DMS 273 (cell line): ENCODE data around the gene GPR161.

Experiments
- DNase-seq: peaks from one replicate; lab custom pipeline; 2025; ENCODE audit not compliant: unreplicated experiment; lab: John Stamatoyannopoulos, UW

The GPR161 gene

GRCh38 chr1:168150283-168150682 is 13.6 kb upstream of the GPR161 start:
- no peak for DNase-seq

DNA sequence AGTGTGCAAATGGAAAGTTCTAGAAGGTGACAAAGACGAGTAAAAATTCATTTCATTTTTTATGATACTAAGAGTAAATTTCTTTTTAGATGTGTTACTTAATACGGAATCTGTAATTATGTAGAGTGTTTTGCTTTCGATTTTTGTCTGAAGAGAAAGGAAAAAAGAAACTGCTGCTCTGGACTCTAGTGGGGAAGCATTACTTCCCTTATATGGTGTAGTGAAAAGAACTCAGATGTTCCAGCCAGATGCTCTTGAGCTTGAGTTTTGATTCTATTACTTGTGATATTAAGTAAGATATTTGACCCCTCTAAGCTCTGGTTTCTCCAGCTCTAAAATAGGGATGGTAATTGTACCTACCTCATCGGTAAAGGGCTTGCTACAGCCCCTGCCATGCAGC is 12.2 kb upstream of the GPR161 start:
- DNase-seq = peak; percentile 54

GRCh38 chr1:168146626-168147025 is 9.9 kb upstream of the GPR161 start:
- DNase-seq = no peak

GRCh38 chr1:168146160-168146539 is 9.4 kb upstream of the GPR161 start:
- DNase-seq = no peak

DNA sequence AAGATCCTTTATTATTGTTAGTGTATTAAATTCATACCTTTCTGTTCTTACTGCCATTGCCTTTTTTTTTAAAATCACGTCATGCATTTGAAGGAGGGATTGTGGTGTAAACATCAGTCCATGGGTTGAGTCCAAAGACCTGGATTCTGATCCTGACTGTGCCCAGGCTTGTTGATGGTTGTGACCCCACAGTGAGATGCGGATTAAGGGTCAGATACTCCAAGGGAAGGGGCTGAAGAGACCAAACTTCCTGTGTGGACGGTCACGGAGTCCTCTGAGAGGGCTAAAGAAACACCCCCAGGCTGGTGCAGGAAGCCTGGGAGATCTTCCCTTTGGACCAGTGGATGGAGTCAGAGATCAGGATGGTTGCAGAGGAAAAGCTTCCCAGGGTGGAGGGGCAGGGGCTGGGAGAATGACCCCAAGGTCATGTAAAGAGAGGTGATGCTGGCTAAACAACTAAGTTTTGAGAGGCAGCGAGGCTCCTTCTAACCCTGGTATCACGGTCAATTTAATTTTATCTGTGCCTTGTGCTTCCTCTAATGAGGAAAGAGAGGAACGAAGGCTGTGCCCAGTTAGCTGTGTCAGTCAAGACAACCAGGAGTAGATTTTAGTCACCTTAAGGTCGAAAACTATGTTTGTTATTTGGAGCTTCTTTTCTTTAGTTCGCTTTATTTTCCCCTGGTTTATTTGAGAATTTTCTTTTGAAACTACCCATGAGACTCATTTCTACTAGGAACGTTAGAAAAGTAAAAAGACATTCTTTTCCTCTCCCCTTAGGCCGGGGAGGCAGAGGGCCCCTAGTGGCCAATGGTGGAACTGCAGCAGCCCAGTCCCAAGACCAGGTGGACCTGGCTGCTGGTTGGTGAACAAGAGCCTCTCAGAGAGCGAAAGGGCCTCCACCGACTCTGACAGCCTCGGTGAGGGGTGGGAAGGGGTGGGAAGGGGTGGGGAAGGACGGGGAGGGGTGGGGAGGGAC is 8.7 kb upstream of the GPR161 start:
- DNase-seq = peak; percentile 95

DNA sequence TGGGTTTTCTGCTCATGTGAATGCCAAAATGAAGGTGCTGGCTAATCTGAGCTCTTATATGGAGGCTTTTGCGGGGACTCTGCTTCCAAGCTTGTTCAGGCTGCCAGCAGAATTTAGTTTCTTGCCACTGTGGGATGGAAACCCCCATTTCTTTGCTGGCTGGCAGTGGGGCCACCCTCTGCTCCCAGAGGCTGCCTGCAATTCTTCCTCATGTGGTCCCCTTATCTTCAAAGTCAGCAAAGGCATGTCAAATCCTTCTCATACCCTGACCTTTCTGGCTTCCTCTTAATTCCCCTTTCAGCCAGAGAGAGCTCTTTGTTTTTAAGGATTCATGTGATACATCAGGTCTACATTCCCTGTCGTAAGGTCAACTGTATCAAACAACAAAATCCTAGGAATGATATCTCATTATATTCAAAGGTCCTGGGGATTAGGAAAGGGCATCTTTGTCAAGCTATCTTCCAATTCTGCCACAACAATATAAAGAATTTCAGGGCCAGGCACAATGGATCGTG is 5.2 kb upstream of the GPR161 start:
- no peak for DNase-seq

DNA sequence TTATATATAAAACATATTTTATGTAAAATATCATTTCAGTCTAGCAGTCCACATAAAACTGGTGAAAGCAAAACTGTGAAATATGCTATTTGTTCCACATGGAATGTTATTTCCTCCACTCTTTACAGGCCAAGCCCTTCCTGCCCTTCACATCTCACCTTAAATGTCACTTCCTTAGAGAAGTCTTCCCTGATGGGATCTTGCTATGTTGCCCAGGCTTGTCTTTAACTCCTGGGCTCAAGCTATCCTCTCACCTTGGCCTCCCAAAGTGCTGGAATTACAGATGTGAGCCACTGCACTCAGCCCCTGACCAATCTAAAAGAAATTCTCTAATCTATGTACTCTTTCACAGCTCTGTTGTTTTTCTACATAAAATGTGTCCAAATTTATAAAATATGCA is 2.3 kb upstream of the GPR161 start:
- DNase-seq = no peak

GRCh38 chr1:168138134-168138533 is 1.4 kb upstream of the GPR161 start:
- no peak for DNase-seq

- DNase-seq = no peak
Observed at GRCh38 chr1:168137515-168137821, 738 bp upstream of the GPR161 start.

GRCh38 chr1:168135921-168136708 is 615 bp downstream of the GPR161 start:
- peak; percentile 69 for DNase-seq

GRCh38 chr1:168135116-168135920 is 1.4 kb downstream of the GPR161 start:
- no peak for DNase-seq

DNA sequence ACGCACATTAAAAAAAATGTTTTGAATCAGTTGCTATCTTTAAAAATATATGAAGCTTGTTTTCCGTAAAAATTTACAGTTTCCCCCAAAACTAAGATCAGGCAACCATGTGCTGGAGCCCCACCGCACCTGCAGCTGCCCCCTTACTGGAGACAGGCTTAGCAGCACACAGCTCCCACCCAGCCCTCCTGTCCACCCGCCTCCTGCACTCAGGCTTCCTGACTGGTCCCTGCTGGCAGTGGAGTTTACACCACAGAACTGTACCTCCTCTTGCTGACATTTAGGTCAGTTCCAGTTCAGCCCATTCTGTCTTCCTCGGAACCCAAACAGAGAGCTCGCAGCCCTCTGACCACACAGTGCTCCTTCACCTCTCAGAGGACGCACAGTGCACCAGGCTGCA is 2.1 kb downstream of the GPR161 start:
- no peak for DNase-seq

- DNase-seq = no peak
Observed at GRCh38 chr1:168134132-168134531, 2.6 kb downstream of the GPR161 start.

DNA sequence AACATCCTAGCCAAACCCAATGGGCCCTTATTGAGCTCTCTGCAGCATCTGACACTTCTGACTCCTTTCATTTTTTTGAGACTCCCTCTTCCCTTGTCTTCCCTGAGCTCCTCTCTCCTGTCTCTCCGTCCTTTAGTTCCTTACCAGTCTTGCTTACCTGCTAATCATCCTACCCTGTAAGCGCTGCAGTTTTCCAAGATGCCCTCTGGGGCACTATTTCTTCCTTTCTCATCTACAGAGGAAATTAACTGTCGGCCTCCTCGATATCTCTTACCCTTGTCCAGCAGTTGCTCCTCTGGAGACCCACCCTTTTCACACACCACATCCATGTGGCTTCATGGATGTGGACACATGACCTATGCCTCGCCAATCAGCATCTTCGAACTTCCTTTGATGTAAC is 6.8 kb downstream of the GPR161 start:
- DNase-seq = no peak

GRCh38 chr1:168127503-168127902 is 9.2 kb downstream of the GPR161 start:
- DNase-seq = no peak

- no peak for DNase-seq
Observed at GRCh38 chr1:168125051-168125450, 11.7 kb downstream of the GPR161 start.

- DNase-seq = peak; percentile 23
Observed at GRCh38 chr1:168121401-168122011, 15.2 kb downstream of the GPR161 start.

DNA sequence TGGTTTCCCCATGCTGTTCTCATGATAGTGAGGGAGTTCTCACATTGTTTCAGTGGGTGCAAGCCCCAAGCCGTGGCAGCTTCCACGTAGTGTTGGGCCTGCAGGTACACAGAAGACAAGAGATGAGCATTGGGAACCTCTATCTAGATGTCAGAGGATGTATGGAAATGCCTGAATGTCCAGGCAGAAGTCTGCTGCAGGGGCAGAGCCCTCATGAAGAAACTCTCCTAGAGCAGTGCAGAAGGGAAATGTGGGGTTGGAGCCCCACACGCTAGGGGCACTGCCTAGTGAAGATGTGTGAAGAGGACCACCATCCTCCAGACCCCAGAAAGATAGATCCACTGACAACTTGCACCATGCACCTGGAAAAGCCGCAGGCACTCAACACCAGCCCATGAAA is 17.0 kb downstream of the GPR161 start:
- no peak for DNase-seq

- no peak for DNase-seq
Observed at GRCh38 chr1:168116327-168116799, 20.4 kb downstream of the GPR161 start.

- peak; percentile 88 for DNase-seq
Observed at GRCh38 chr1:168114845-168115244, 21.9 kb downstream of the GPR161 start.
